ENCODE results near the gene HOXD9.

DNA sequence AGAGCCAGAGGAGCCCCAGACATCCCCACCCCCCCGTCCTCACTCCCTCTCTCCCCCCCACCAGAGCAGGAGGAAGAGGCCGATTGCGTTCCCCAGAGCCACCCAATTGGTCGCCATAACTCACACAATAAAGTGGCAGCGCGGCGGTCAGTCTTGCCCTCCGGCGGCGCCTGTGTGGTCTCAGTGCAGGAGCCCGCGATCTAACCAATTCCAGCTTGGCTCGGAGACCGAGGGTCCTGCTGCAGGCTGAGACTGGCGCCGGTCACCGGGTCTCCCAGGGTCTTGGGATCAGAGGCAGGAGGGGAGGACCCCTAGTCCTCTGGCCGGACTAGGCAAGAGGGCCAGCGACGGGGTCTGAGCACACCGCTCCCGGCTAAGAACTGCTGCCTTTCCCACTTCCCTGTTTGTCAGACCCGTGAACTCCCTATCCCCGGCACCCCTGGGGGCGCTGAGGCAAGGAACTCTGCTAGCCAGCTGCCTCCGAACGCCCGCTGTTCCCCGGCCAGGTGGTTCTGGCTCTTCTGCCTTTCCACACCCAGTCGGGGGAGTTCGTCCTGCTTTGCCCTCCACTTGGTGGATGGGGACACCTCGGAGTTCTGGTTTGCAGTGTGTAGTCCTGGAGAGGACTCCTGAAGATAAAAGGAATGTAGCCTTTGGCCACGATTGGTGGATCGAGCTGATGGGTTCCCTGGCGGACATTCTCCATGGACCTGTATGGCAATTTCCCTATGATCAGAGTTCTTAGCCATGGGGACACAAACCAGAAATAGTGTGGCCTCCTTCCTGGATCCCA is 24.0 kb upstream of the HOXD9 start:
- no peak for TF ChIP-seq EP300 (IDR thresholded peaks at IDR 0.05; ENCODE audit: low read depth)
- TF ChIP-seq, protein P1, sequence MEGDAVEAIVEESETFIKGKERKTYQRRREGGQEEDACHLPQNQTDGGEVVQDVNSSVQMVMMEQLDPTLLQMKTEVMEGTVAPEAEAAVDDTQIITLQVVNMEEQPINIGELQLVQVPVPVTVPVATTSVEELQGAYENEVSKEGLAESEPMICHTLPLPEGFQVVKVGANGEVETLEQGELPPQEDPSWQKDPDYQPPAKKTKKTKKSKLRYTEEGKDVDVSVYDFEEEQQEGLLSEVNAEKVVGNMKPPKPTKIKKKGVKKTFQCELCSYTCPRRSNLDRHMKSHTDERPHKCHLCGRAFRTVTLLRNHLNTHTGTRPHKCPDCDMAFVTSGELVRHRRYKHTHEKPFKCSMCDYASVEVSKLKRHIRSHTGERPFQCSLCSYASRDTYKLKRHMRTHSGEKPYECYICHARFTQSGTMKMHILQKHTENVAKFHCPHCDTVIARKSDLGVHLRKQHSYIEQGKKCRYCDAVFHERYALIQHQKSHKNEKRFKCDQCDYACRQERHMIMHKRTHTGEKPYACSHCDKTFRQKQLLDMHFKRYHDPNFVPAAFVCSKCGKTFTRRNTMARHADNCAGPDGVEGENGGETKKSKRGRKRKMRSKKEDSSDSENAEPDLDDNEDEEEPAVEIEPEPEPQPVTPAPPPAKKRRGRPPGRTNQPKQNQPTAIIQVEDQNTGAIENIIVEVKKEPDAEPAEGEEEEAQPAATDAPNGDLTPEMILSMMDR (IDR thresholded peaks at IDR 0.05): no peak

Measured in transverse colon (tissue), 3 donors.